Measurements from ENCODE around the gene ZNF106. TPM values are rescaled to one million over a fixed set of nuclear protein-coding genes. Genes with fewer than 3 reads are reported as not detected.

Gene ZNF106
- total RNA-seq, 1 donor from 2014 or later = 66.1 TPM

GRCh38 chr15:42474827-42475226, 16.1 kb downstream of the ZNF106 start:
- DNase-seq (ENCODE audit: low spot score) = no peak

DNA sequence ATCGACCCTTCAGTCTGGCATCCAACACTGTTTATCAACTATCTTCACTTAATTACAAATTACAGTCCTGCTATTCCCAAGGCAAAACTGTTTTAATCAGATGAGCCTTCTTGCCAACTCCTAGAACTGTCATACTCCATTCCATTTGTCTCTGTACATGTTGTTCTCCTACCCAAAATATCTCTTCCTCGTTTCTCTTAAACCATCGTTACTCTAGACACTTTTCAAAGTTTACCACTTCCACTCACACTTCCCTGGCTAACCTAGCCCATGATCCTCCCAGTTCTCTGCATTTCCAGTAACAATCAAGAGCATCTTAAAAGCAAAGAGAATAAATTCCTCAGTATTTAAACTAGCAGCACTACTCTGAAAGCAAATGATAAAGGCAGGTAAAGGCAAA, 19.9 kb downstream of the ZNF106 start:
- DNase-seq (ENCODE audit: low spot score) = no peak

DNA sequence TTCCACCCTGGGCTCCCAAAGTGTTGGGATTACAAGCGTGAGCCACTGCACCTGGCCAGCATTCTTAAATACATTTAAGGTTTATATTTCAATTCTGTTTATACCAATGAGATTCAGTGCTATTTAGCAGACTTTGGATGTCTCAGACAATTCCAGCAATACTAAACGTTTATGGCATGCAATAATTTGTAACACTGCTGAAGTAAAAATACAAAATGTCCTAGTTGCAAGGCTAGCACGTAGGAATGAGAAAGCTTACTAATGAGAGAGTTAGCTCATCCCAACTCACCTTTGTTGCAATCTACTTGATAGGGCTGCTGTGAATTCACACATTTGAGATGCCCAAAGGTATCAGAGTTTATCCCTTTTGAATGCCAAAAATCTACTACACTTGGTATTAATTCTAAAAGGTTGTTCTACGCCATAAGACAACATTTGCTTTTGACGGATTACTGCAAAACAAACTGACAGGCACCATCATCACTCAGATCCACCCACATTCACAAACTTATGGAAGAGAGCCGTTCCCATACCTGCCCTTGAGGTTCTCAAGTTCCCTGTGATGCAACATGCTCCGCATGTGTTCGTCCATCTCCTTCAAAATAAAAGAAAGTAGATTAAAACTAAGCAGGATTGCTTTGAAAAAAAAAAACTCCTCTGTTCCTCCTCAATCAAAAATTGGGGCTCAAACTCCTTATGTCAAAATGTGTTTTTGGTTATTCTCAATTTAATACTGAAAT, 25.3 kb downstream of the ZNF106 start:
- no peak for DNase-seq (ENCODE audit: low spot score)

DNA sequence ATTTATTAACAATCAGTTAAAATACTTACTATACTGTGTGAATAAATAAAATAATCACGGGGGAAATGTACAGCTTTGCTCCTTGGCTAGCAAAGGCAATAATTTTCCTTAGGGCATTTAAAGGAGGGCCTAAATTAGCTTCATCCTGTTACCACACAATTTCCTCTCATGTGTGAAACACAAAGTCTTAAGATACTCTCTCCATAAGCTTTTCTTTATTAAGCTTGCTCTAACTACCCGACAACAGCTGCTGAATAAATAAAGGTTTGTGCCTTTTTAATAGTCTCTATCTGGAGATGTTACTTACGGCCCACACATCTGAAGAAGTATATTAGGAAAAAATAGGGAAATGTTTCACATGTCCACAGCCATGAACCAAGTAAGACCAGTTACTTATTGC, 29.7 kb downstream of the ZNF106 start:
- DNase-seq (ENCODE audit: low spot score) = no peak

DNA sequence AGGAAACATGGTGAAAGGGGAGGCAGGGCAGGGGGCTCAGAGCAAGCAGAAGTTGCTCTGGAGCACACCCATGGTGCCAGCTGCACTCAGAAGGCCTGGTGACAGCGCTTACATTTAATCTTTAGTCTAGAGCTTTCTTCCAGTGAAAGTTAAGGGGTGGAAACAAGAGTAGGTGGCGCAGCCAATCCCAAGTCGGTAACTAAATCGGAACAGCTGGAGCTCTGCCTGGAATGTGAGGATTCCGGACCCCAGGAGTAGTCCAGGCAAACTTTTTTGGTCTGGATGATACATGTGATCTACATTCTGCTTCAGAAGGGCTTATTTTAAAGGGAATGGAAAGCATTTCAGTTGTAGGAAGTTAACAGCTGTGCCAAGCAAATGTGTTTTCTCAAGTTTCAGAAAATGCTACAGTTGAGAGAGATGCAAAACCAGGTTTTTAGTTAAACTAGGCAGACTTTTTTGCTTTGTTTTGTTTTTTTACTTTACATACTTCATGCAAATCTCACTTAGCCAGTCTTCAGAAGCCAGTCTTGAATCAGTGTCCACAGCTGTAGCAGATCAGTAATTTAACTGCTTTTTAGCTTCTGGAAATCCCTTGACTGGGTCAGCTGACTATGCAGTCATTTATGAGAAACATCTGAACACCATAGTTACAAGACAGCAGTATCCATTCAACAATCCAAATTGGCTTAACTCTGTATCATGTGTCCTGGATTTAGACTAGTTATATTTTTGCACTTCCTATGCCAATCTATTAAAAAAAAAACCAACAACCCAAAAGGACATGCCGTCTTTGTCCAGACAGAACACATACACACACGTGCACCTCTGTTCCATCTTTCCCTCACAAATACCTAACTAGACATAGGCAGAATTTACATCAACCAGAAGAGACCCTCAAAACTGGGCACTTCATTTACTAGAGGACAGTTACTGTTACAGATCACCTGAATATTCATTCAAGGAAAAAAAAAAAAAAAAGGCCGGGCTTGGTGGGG, 33.2 kb downstream of the ZNF106 start:
- DNase-seq (ENCODE audit: low spot score) = peak; percentile 73

- DNase-seq (ENCODE audit: low spot score) = no peak
Measured at GRCh38 chr15:42456971-42457370, 34.0 kb downstream of the ZNF106 start.

- no peak for DNase-seq (ENCODE audit: low spot score)
Measured at GRCh38 chr15:42456531-42456930, 34.4 kb downstream of the ZNF106 start.

GRCh38 chr15:42453826-42454225, 37.1 kb downstream of the ZNF106 start:
- DNase-seq (ENCODE audit: low spot score) = no peak

DNA sequence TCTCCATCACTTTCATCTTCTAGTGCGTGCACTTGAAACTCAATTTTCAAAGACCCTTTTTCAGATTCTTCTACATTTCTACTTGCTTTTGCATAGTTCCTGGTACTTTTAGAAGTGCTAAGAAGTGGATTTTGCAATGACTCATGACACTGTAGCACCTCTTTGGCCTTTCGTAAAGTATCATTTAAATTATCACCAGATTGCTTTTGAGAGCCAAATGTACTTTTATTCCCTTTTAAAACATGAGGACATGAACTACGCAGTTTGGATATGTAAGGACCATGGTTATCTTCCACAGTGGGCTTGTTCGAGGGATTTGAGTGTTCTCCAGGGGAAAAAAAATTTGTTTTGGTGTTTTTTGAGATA, 40.5 kb downstream of the ZNF106 start:
- DNase-seq (ENCODE audit: low spot score) = no peak

- no peak for DNase-seq (ENCODE audit: low spot score)
Measured at GRCh38 chr15:42449770-42450424, 41.0 kb downstream of the ZNF106 start.

DNA sequence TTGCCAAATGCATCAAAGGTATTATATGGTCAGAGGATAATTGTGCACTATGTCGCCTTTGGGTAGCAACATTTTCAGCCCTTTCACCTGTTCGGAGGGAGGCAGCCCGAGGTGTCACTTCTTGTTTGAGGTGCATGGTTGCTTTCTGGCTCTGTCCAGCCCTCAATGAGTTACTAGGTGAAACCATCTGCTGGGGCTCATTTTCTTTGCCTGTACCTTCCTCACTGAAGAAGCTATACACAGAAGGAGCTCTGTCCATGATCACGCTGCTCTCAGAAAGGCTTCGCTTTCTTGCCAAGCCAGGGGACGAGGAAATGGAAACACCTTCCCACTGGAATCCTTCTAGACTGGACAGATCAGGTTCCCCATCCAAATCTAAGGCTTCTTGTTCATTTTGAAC, 42.7 kb downstream of the ZNF106 start:
- DNase-seq (ENCODE audit: low spot score) = no peak

- DNase-seq (ENCODE audit: low spot score) = no peak
Measured at GRCh38 chr15:42447599-42447998, 43.3 kb downstream of the ZNF106 start.

GRCh38 chr15:42445551-42445950, 45.4 kb downstream of the ZNF106 start:
- no peak for DNase-seq (ENCODE audit: low spot score)

DNA sequence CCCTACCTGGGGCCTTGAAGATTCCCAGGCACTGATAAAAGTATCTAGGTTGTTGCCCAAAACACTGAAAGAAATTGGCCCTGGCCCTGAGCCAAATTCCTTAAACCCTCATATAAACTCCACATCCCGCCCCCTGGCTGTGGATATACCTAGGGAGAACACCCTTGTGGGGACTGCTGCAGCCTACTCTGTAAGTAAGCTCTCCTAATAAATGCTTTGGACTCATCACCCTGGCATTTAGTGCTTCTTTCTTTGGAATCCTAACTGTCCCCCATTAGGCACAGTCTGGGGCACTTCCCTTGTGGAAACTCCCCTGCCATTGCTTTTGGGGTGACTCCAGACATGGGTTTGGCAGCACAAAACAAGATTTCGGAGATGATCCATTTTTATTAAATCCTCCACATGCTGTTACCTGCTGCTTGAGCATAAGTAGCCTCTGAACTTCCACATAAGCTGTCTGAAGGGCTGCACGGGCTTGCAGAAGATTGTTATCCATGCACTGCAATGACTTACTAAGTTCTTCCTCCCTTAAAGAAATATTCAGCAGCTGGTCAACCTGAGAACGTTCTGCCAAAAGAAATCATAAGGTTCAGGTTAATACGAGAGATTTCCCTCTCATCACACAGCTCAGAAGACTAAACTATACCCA, 46.4 kb downstream of the ZNF106 start:
- no peak for DNase-seq (ENCODE audit: low spot score)

DNA sequence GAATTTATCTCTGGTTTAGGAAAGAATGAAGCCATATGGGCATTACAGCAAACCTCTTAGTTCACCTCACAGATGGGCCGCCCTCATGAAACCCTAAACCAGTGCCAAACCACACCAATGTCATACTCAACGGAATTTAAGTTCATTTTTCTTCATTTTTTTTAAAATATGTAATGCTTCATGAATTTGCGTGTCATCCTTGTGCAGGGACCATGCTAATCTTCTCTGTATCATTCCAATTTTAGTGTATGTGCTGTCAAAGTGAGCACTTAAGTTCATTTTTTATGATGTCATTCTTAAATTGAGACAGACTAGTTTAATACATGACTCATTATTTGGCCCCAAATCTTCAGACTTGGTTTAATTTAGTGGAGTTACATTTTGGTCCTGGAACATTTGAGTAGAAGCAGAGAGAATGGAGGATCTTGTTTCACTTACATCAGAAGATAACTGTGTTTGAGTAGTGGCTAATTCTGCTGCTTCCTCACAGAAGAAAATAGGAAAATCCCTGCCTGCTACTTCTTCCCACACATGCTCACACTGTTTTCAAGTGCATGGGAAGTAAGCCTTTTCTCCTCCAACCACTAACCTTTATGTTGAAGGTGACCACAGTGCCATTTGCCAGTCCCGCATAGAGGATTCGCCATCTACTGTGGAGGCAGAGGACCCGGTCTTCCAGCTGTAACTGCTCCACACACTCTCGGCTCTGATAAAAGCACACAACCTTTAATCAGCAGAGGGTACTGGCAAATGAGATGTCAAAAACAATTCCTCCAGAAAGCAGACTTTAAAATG, 63.3 kb downstream of the ZNF106 start:
- DNase-seq (ENCODE audit: low spot score) = no peak

GRCh38 chr15:42421376-42421775, 69.6 kb downstream of the ZNF106 start:
- DNase-seq (ENCODE audit: low spot score) = no peak

DNA sequence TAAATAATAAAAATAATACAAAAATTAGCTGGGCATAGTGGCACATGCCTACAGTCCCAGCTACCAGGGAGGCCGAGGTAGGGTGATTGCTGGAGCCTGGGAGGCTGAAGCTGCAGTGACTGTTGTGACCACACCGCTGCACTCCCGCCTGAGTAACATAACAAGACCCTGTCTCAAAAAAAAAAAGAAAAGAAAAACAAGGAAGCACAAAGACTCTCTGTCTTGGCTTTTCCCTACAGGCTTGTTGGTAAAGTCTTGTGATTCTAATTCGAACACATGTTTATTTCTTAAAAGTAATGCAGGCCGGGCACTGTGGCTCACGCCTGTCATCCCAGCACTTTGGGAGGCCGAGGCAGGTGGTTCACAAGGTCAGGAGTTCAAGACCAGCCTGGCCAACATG, 71.6 kb downstream of the ZNF106 start:
- DNase-seq (ENCODE audit: low spot score) = no peak

GRCh38 chr15:42413920-42414319, 77.0 kb downstream of the ZNF106 start:
- DNase-seq (ENCODE audit: low spot score) = no peak

DNA sequence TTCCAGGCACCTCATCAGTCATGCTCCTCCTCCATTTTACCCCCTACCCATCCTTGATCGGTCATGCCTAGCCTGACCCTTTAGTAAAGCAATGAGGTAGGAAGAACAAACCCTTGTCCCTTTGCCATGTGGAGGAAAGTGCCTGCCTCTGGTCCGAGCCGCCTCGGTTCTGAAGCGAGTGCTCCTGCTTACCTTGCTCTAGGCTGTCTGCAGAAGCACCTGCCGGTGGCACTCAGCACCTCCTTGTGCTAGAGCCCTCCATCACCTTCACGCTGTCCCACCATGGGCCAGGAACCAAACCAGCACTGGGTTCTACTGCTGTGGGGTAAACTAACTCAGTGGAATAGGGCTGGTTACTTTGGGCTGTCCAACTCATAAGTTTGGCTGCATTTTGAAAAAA, 79.1 kb downstream of the ZNF106 start:
- DNase-seq (ENCODE audit: low spot score) = no peak

GRCh38 chr15:42409011-42409410, 81.9 kb downstream of the ZNF106 start:
- DNase-seq (ENCODE audit: low spot score) = no peak

- no peak for DNase-seq (ENCODE audit: low spot score)
Measured at GRCh38 chr15:42408178-42408577, 82.8 kb downstream of the ZNF106 start.
